SH-SY5Y (cell line): ENCODE measurements around the gene KLF8.

Experiments used
- GATA2 ChIP-seq: IDR thresholded peaks from 2 replicates; pipeline ENCODE4 v1.6.1; 2011; ENCODE audit warnings: mild to moderate bottlenecking, low read depth, low read length
- GATA3 ChIP-seq: IDR thresholded peaks from 2 replicates; pipeline ENCODE4 v1.6.1; 2011; ENCODE audit warnings: low read depth, mild to moderate bottlenecking, low read length, moderate library complexity

- no peak for TF ChIP-seq GATA3
- TF ChIP-seq GATA2 = no peak
Measured at GRCh38 chrX:56288608-56289007, 56.5 kb downstream of the KLF8 start.
